ENCODE results near the gene ATP7B.

ATP7B gene

GRCh38 chr13:52010890-52011631, at the start of gene ATP7B:
ATP7B (minus strand) TSS chr13:52011450; CDS start chr13:52011337, 113 bp downstream.
- TF ChIP-seq, protein P1, sequence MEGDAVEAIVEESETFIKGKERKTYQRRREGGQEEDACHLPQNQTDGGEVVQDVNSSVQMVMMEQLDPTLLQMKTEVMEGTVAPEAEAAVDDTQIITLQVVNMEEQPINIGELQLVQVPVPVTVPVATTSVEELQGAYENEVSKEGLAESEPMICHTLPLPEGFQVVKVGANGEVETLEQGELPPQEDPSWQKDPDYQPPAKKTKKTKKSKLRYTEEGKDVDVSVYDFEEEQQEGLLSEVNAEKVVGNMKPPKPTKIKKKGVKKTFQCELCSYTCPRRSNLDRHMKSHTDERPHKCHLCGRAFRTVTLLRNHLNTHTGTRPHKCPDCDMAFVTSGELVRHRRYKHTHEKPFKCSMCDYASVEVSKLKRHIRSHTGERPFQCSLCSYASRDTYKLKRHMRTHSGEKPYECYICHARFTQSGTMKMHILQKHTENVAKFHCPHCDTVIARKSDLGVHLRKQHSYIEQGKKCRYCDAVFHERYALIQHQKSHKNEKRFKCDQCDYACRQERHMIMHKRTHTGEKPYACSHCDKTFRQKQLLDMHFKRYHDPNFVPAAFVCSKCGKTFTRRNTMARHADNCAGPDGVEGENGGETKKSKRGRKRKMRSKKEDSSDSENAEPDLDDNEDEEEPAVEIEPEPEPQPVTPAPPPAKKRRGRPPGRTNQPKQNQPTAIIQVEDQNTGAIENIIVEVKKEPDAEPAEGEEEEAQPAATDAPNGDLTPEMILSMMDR (IDR thresholded peaks at IDR 0.05; ENCODE audit: low read depth, low read length), result no peak
- H3K4me3 ChIP-seq (ENCODE audit: low read depth, low read length), result peak within 1 kb of the TSS; percentile 98

- H3K4me3 ChIP-seq (ENCODE audit: low read depth, low read length), result no peak overlapping the region
- TF ChIP-seq, protein P1 (IDR thresholded peaks at IDR 0.05; ENCODE audit: low read depth, low read length), result no peak
Observed at GRCh38 chr13:52053460-52053859, 42.2 kb upstream of the ATP7B start.

GRCh38 chr13:52051400-52051799, 40.1 kb upstream of the ATP7B start:
- no peak overlapping the region for H3K4me3 ChIP-seq (ENCODE audit: low read depth, low read length)
- TF ChIP-seq, protein P1 (IDR thresholded peaks at IDR 0.05; ENCODE audit: low read depth, low read length), result no peak

GRCh38 chr13:52048516-52048915, 37.3 kb upstream of the ATP7B start:
- TF ChIP-seq, protein P1 (IDR thresholded peaks at IDR 0.05; ENCODE audit: low read depth, low read length), result no peak
- no peak overlapping the region for H3K4me3 ChIP-seq (ENCODE audit: low read depth, low read length)

GRCh38 chr13:52047463-52047862, 36.2 kb upstream of the ATP7B start:
- H3K4me3 ChIP-seq (ENCODE audit: low read depth, low read length), result no peak overlapping the region
- TF ChIP-seq, protein P1 (IDR thresholded peaks at IDR 0.05; ENCODE audit: low read depth, low read length), result no peak

GRCh38 chr13:52043675-52044074, 32.4 kb upstream of the ATP7B start:
- TF ChIP-seq, protein P1 (IDR thresholded peaks at IDR 0.05; ENCODE audit: low read depth, low read length), result no peak
- H3K4me3 ChIP-seq (ENCODE audit: low read depth, low read length), result no peak overlapping the region

DNA sequence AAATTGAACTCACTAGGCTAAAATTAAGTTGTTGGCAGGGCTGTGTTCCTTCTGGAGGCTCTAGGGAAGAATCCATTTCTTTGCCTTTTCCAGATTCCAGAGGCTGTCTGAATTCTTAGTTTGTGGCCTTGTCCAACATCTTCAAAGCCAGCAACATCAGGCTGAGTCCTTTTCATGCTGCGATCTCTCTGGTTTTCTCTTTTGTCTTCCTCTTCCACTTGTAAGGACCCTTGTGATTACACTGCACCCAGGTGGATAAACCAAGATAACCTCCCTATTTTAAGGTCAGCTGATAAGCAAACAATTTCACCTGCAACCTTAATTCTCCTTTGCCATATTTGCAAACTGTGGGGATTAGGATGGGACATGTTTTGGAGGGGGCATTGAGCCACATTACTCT, 24.8 kb upstream of the ATP7B start:
- H3K4me3 ChIP-seq (ENCODE audit: low read depth, low read length), result no peak overlapping the region
- TF ChIP-seq, protein P1 (IDR thresholded peaks at IDR 0.05; ENCODE audit: low read depth, low read length), result no peak
